ENCODE results near the gene SLC30A10. TPM values are rescaled to one million over a fixed set of nuclear protein-coding genes. Genes with fewer than 3 reads are reported as not detected.
"Not testable (repeated sequence)": the region's sequence is repeated elsewhere in the genome, so short reads cannot be mapped to it uniquely, and the experiment has no call there.

The SLC30A10 gene
- total RNA-seq, 2 donors from 2014 or later, result not detected

- Histone ChIP-seq H3K36me3 (no peaks in the 10 kb centered on the region), H3K4me3 (no peak overlapping the region), H3K27ac (no peak overlapping the region), H3K27me3 (replicated peaks; ENCODE audit: insufficient read depth) (no peaks in the 10 kb centered on the region), H3K4me1 (ENCODE audit: control insufficient read depth in 1 of 2, low read depth in 2 of 2) (no peaks in the 10 kb centered on the region), H3K9me3 (no peaks in the 10 kb centered on the region)
- DNase-seq (ENCODE audit: low spot score) (no peak), ATAC-seq (ENCODE audit: insufficient number of reproducible peaks, low FRiP score, low read depth) (no peak)
- TF ChIP-seq CTCF (IDR thresholded peaks at IDR 0.05), result no peak
Observed at GRCh38 chr1:219876798-219877209, 51.6 kb downstream of the SLC30A10 start.

- H3K36me3 ChIP-seq, result no peaks in the 10 kb centered on the region
- H3K4me3 ChIP-seq, result no peak overlapping the region
- no peak for DNase-seq (ENCODE audit: low spot score)
- no peak for TF ChIP-seq CTCF (IDR thresholded peaks at IDR 0.05)
- H3K4me1 ChIP-seq (ENCODE audit: control insufficient read depth in 1 of 2, low read depth in 2 of 2), result no peaks in the 10 kb centered on the region
- no peak for ATAC-seq (ENCODE audit: insufficient number of reproducible peaks, low FRiP score, low read depth)
- no peaks in the 10 kb centered on the region for H3K9me3 ChIP-seq
- no peaks in the 10 kb centered on the region for H3K27me3 ChIP-seq (replicated peaks; ENCODE audit: insufficient read depth)
- no peak overlapping the region for H3K27ac ChIP-seq
Observed at GRCh38 chr1:219875860-219876259, 52.5 kb downstream of the SLC30A10 start.

- ATAC-seq (ENCODE audit: insufficient number of reproducible peaks, low FRiP score, low read depth); H3K36me3 ChIP-seq; H3K27me3 ChIP-seq (replicated peaks; ENCODE audit: insufficient read depth): not testable (repeated sequence)
Observed at GRCh38 chr1:219872538-219872937, 55.8 kb downstream of the SLC30A10 start.

GRCh38 chr1:219871427-219872057, 56.8 kb downstream of the SLC30A10 start:
- Histone ChIP-seq H3K4me3 (no peak overlapping the region), H3K4me1 (ENCODE audit: control insufficient read depth in 1 of 2, low read depth in 2 of 2) (no peaks in the 10 kb centered on the region), H3K36me3 (no peaks in the 10 kb centered on the region), H3K9me3 (no peaks in the 10 kb centered on the region), H3K27ac (no peak overlapping the region), H3K27me3 (replicated peaks; ENCODE audit: insufficient read depth) (no peaks in the 10 kb centered on the region)
- ATAC-seq (ENCODE audit: insufficient number of reproducible peaks, low FRiP score, low read depth) (no peak), DNase-seq (ENCODE audit: low spot score) (no peak)
- TF ChIP-seq CTCF (IDR thresholded peaks at IDR 0.05), result no peak

More at GRCh38 chr1:219872538-219872937, 55.8 kb downstream of the SLC30A10 start:
- not testable (repeated sequence) for H3K27ac ChIP-seq; H3K4me3 ChIP-seq; H3K4me1 ChIP-seq (ENCODE audit: control insufficient read depth in 1 of 2, low read depth in 2 of 2); DNase-seq (ENCODE audit: low spot score); H3K9me3 ChIP-seq

- not testable (repeated sequence) for DNase-seq (ENCODE audit: low spot score); H3K27ac ChIP-seq; H3K36me3 ChIP-seq; ATAC-seq (ENCODE audit: insufficient number of reproducible peaks, low FRiP score, low read depth); H3K4me1 ChIP-seq (ENCODE audit: control insufficient read depth in 1 of 2, low read depth in 2 of 2); H3K4me3 ChIP-seq; H3K9me3 ChIP-seq; H3K27me3 ChIP-seq (replicated peaks; ENCODE audit: insufficient read depth)
Observed at GRCh38 chr1:219868615-219869014, 59.7 kb downstream of the SLC30A10 start.

Other genes with a start within 250 kb of the SLC30A10 start
- 10 to 100 TPM; 35.1 to 47.6 TPM for gene EPRS1, start 117.9 kb upstream of the SLC30A10 start, total RNA-seq
- 10 to 100 TPM; 19.1 to 21.9 TPM for gene BPNT1, start 161.2 kb upstream of the SLC30A10 start, total RNA-seq
- gene IARS2, start 165.6 kb upstream of the SLC30A10 start, total RNA-seq, result 10 to 100 TPM; 44.6 to 56.0 TPM